GM12873 (cell line): ENCODE measurements around the gene RAB40C.

ENCODE experiments used
- TF ChIP-seq, protein P1 (sequence below): IDR thresholded peaks from 2 replicates; pipeline ENCODE4 v1.5.1; 2012; ENCODE audit warnings: low read depth, mild to moderate bottlenecking, moderate library complexity, low read length, control low read depth; ENCODE audit not compliant: insufficient read depth; ENCODE audit errors: missing control alignments

The RAB40C gene

GRCh38 chr16:631808-632358, 42.0 kb downstream of the RAB40C start:
- TF ChIP-seq, protein P1, sequence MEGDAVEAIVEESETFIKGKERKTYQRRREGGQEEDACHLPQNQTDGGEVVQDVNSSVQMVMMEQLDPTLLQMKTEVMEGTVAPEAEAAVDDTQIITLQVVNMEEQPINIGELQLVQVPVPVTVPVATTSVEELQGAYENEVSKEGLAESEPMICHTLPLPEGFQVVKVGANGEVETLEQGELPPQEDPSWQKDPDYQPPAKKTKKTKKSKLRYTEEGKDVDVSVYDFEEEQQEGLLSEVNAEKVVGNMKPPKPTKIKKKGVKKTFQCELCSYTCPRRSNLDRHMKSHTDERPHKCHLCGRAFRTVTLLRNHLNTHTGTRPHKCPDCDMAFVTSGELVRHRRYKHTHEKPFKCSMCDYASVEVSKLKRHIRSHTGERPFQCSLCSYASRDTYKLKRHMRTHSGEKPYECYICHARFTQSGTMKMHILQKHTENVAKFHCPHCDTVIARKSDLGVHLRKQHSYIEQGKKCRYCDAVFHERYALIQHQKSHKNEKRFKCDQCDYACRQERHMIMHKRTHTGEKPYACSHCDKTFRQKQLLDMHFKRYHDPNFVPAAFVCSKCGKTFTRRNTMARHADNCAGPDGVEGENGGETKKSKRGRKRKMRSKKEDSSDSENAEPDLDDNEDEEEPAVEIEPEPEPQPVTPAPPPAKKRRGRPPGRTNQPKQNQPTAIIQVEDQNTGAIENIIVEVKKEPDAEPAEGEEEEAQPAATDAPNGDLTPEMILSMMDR: no peak

DNA sequence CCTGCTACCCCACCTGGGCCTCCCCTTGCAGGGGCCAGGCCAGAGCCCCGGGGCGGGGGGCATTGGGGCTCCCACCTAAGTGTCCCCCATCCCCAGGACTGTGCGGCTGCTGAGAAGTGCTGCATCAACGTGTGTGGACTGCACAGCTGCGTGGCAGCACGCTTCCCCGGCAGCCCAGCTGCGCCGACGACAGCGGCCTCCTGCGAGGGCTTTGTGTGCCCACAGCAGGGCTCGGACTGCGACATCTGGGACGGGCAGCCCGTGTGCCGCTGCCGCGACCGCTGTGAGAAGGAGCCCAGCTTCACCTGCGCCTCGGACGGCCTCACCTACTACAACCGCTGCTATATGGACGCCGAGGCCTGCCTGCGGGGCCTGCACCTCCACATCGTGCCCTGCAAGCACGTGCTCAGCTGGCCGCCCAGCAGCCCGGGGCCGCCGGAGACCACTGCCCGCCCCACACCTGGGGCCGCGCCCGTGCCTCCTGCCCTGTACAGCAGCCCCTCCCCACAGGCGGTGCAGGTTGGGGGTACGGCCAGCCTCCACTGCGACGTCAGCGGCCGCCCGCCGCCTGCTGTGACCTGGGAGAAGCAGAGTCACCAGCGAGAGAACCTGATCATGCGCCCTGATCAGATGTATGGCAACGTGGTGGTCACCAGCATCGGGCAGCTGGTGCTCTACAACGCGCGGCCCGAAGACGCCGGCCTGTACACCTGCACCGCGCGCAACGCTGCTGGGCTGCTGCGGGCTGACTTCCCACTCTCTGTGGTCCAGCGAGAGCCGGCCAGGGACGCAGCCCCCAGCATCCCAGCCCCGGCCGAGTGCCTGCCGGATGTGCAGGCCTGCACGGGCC, 42.8 kb downstream of the RAB40C start:
- TF ChIP-seq, protein P1: no peak

DNA sequence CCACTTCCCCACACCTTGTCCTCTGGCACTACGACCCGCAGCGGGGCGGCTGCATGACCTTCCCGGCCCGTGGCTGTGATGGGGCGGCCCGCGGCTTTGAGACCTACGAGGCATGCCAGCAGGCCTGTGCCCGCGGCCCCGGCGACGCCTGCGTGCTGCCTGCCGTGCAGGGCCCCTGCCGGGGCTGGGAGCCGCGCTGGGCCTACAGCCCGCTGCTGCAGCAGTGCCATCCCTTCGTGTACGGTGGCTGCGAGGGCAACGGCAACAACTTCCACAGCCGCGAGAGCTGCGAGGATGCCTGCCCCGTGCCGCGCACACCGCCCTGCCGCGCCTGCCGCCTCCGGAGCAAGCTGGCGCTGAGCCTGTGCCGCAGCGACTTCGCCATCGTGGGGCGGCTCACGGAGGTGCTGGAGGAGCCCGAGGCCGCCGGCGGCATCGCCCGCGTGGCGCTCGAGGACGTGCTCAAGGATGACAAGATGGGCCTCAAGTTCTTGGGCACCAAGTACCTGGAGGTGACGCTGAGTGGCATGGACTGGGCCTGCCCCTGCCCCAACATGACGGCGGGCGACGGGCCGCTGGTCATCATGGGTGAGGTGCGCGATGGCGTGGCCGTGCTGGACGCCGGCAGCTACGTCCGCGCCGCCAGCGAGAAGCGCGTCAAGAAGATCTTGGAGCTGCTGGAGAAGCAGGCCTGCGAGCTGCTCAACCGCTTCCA, 43.6 kb downstream of the RAB40C start:
- TF ChIP-seq, protein P1: no peak

- TF ChIP-seq, protein P1: no peak
Observed at GRCh38 chr16:634051-634670, 44.3 kb downstream of the RAB40C start.

- TF ChIP-seq, protein P1: no peak
Observed at GRCh38 chr16:634996-635395, 45.1 kb downstream of the RAB40C start.

- TF ChIP-seq, protein P1: no peak
Observed at GRCh38 chr16:635573-636205, 45.8 kb downstream of the RAB40C start.
